ENCODE measurements around the gene UROS.

- TF ChIP-seq ZNF521 (tag by site-specific recombination; IDR thresholded peaks at IDR 0.05) (no peak), ZNF2 (tag by site-specific recombination; IDR thresholded peaks at IDR 0.05) (no peak), ZNF558 (tag by site-specific recombination; IDR thresholded peaks at IDR 0.05) (no peak), CTCF (tag by site-specific recombination; IDR thresholded peaks at IDR 0.05) (no peak), ZNF488 (tag by site-specific recombination; IDR thresholded peaks at IDR 0.05) (no peak)
These were observed 41.0 kb downstream of the UROS start for GRCh38 chr10:125782054-125782453.
